Transverse colon (tissue), 3 donors: ENCODE measurements around the gene AHNAK2.

Experiments
- POLR2A ChIP-seq: fragments of 450-650 bp; IDR thresholded peaks from one replicate; pipeline ENCODE4 v1.6.1; 2016; ENCODE audit warnings: antibody characterized with exemption, mild to moderate bottlenecking, moderate library complexity
- TF ChIP-seq, protein P1 (sequence below), 5 experiments: fragments of 200-600 bp in 3 of 5; fragments of 450-650 bp in 2 of 5; sonication (generic) in 3 of 5; IDR thresholded peaks; 1 replicate in 2 of 5; 2 replicates in 3 of 5; pipeline ENCODE4 v1.5.1; 2016 to 2017; ENCODE audit warnings: antibody characterized with exemption in 5 of 5, inconsistent platforms in 3 of 5, mild to moderate bottlenecking in 2 of 5, moderate library complexity in 1 of 5

DNA sequence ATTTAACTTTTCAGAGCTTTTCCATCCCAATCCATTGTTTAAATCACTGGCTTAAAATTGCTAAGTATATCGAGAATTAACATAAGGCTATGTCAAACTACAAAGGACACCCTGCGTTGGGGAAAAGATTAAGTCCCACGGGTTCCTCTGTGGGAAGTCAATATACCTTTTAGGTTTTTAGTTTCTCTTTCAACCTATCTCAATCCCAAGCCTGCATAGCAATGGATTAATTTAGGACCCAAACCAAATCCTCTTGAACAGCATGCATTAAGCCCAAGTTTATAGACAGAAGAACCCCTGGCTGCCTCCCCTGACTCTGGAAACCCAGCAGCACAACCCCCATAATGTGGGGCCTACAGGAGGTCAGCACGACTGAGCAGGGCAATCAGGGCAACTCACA lies 36.5 kb upstream of the AHNAK2 start:
- TF ChIP-seq, protein P1, sequence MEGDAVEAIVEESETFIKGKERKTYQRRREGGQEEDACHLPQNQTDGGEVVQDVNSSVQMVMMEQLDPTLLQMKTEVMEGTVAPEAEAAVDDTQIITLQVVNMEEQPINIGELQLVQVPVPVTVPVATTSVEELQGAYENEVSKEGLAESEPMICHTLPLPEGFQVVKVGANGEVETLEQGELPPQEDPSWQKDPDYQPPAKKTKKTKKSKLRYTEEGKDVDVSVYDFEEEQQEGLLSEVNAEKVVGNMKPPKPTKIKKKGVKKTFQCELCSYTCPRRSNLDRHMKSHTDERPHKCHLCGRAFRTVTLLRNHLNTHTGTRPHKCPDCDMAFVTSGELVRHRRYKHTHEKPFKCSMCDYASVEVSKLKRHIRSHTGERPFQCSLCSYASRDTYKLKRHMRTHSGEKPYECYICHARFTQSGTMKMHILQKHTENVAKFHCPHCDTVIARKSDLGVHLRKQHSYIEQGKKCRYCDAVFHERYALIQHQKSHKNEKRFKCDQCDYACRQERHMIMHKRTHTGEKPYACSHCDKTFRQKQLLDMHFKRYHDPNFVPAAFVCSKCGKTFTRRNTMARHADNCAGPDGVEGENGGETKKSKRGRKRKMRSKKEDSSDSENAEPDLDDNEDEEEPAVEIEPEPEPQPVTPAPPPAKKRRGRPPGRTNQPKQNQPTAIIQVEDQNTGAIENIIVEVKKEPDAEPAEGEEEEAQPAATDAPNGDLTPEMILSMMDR (IDR thresholded peaks at IDR 0.05): no peak
- no peak for TF ChIP-seq POLR2A
